Measurements from ENCODE around the gene KRT8.

DNA sequence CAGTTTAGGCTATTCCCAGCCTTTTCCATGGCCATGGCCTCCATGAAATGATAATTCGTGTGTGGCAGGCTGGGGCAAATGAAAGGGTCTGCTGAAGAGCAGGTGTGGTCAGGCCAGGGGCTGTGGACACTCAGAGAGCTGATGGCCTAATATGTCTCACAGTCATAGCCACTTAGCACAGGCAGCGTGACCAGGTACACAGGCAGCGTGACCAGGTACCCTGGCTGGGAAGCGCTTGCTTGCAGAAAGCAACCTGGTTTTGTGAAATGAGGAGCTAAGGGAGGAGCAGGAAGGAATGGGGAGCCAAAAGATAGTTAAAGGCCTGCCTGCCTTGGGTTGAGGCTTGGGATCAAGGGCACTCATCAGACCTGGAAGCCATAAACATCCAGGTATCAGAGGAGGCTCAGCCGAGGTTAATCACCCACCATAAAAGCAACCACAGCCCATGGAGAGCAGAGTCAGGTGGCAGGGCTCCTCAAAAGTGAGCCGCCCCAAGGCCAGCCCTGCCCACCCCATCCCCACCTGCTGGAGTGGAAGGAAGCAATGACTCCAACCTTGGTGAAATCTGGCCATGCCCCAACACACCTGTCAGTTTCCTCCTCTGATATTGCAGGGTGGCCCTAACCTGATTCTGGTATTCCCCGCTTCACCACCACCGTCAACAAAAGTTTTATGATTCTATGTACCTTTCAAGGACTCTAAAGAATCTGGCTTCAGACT, 8.0 kb upstream of the KRT8 start:
- TF ChIP-seq YY1 (IDR thresholded peaks at IDR 0.05; ENCODE audit: insufficient read depth, insufficient read length) (no peak), SUZ12 (IDR thresholded peaks at IDR 0.05; ENCODE audit: extremely low read depth, insufficient read depth, insufficient read length) (no peak), ZNF274 (IDR thresholded peaks at IDR 0.05; ENCODE audit: low read depth, low read length) (no peak)
